Measurements from ENCODE around the gene CSF3. TPM values are rescaled to one million over a fixed set of nuclear protein-coding genes. Genes with fewer than 3 reads are reported as not detected.
"Not testable (repeated sequence)": the region's sequence is repeated elsewhere in the genome, so short reads cannot be mapped to it uniquely, and the experiment has no call there.

CSF3 gene
- total RNA-seq, 1 experiment from 2014 or later: 4.0 TPM

DNA sequence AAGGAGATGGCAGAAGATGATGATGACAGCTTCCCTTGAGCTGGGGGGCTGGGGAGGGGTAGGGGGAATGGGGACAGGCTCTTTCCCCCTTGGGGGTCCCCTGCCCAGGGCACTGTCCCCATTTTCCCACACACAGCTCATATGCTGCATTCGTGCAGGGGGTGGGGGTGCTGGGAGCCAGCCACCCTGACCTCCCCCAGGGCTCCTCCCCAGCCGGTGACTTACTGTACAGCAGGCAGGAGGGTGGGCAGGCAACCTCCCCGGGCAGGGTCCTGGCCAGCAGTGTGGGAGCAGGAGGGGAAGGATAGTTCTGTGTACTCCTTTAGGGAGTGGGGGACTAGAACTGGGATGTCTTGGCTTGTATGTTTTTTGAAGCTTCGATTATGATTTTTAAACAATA lies 17.7 kb upstream of the CSF3 start:
- no peaks in the 10 kb centered on the region for H3K79me2 ChIP-seq (ENCODE audit: low read length)
- BruUV-seq (replicated peaks): no TSS peak
- H3K27ac ChIP-seq (ENCODE audit: low read length): no peak overlapping the region
- H3K4me3 ChIP-seq (ENCODE audit: low read length): no peak overlapping the region
- H3F3A ChIP-seq (ENCODE audit: low read length, unreplicated experiment): no peaks in the 10 kb centered on the region
- H4K20me1 ChIP-seq (ENCODE audit: low read length): no peaks in the 10 kb centered on the region
- H3K36me3 ChIP-seq (ENCODE audit: low read depth, low read length): peaks cover 30% of the 10 kb centered on the region
- ChIA-PET POLR2A (ENCODE audit: unreplicated experiment) (interaction anchor here (0.7 kb wide), 1 partner anchor 24 kb away, joined by 32 read pairs; no protein-coding TSS in a partner anchor), CTCF (no interaction called here)
- H3K9me2 ChIP-seq (replicated peaks; ENCODE audit: low read length): no peaks in the 10 kb centered on the region
- H3K4me2 ChIP-seq (ENCODE audit: low read length): no peak overlapping the region
- ATAC-seq: no peak
- H3K9me3 ChIP-seq (ENCODE audit: low read length): no peaks in the 10 kb centered on the region
- DNase-seq: no peak
- intact Hi-C loops (cut with micrococcal nuclease): no loop called here
- no peak overlapping the region for H2AFZ ChIP-seq (ENCODE audit: low read length)
- no peaks in the 10 kb centered on the region for H3K4me1 ChIP-seq (ENCODE audit: insufficient read depth, low read length)
- H3K27me3 ChIP-seq (ENCODE audit: low read length): no peaks in the 10 kb centered on the region
- no peak for TF ChIP-seq EZH2 (IDR thresholded peaks at IDR 0.05; ENCODE audit: low read length, unreplicated experiment)
- no peak overlapping the region for H3K9ac ChIP-seq (ENCODE audit: low read length)

DNA sequence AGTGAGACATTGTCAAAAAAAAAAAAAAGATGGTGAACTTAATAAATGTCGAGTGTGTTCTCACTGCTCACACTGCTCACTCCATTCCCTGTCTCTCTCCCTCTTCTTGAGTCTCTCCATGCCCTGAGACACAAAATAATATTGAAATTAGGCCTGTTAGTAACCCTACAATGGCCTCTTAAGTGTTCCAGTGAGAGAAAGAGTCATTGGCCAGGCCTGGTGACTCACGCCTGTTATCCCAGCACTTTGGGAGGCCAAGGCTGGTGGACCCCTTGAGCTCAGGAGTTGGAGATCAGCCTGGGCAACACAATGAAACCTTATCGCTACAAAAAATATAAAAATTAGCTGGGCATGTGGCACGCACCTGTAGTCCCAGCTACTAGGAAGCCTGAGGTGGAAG lies 16.2 kb upstream of the CSF3 start:
- Histone ChIP-seq H3K9me3 (ENCODE audit: low read length) (no peaks in the 10 kb centered on the region), H3F3A (ENCODE audit: low read length, unreplicated experiment) (no peaks in the 10 kb centered on the region), H3K4me1 (ENCODE audit: insufficient read depth, low read length) (no peaks in the 10 kb centered on the region), H3K27me3 (ENCODE audit: low read length) (no peaks in the 10 kb centered on the region), H3K4me3 (ENCODE audit: low read length) (no peak overlapping the region), H4K20me1 (ENCODE audit: low read length) (no peaks in the 10 kb centered on the region), H3K9ac (ENCODE audit: low read length) (no peak overlapping the region), H3K36me3 (ENCODE audit: low read depth, low read length) (peaks cover 23% of the 10 kb centered on the region), H3K4me2 (ENCODE audit: low read length) (no peak overlapping the region), H3K27ac (ENCODE audit: low read length) (no peak overlapping the region), H3K79me2 (ENCODE audit: low read length) (no peaks in the 10 kb centered on the region), H2AFZ (ENCODE audit: low read length) (no peak overlapping the region), H3K9me2 (replicated peaks; ENCODE audit: low read length) (no peaks in the 10 kb centered on the region)
- intact Hi-C loops (cut with micrococcal nuclease): no loop called here
- ChIA-PET POLR2A (ENCODE audit: unreplicated experiment) (no interaction called here), CTCF (no interaction called here)
- no TSS peak for BruUV-seq (replicated peaks)
- TF ChIP-seq EZH2 (IDR thresholded peaks at IDR 0.05; ENCODE audit: low read length, unreplicated experiment): no peak
- TF ChIP-seq EZH2phosphoT487 (IDR thresholded peaks at IDR 0.05; ENCODE audit: borderline replicate concordance, low read length): no peak
- TF ChIP-seq, protein P1, sequence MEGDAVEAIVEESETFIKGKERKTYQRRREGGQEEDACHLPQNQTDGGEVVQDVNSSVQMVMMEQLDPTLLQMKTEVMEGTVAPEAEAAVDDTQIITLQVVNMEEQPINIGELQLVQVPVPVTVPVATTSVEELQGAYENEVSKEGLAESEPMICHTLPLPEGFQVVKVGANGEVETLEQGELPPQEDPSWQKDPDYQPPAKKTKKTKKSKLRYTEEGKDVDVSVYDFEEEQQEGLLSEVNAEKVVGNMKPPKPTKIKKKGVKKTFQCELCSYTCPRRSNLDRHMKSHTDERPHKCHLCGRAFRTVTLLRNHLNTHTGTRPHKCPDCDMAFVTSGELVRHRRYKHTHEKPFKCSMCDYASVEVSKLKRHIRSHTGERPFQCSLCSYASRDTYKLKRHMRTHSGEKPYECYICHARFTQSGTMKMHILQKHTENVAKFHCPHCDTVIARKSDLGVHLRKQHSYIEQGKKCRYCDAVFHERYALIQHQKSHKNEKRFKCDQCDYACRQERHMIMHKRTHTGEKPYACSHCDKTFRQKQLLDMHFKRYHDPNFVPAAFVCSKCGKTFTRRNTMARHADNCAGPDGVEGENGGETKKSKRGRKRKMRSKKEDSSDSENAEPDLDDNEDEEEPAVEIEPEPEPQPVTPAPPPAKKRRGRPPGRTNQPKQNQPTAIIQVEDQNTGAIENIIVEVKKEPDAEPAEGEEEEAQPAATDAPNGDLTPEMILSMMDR (conservative IDR thresholded peaks at IDR 0.05; ENCODE audit: low read depth, low read length): no peak
- DNase-seq (no peak), ATAC-seq (no peak)

DNA sequence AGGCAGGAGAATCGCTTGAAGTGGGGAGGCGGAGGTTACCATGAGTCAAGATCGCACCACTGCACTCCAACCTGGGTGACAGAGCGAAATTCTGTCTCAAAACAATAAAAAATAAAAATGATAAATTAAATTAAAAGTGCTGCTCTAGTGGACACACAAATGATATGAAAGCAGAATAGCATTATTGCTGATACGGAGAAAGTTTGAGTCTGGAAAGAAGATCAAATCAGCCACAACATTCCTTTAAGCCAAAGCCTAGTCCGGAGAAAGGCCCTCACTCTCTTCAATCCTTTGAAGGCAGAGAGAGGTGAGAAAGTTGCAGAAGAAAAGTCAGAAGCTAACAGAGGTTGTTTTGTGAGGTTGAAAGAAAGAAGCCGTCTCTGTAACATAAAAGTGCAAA lies 15.1 kb upstream of the CSF3 start:
- Histone ChIP-seq H3K27me3 (ENCODE audit: low read length) (no peaks in the 10 kb centered on the region), H3K79me2 (ENCODE audit: low read length) (no peaks in the 10 kb centered on the region), H3K9me2 (replicated peaks; ENCODE audit: low read length) (no peaks in the 10 kb centered on the region), H3K9me3 (ENCODE audit: low read length) (no peaks in the 10 kb centered on the region), H3K9ac (ENCODE audit: low read length) (no peak overlapping the region), H4K20me1 (ENCODE audit: low read length) (no peaks in the 10 kb centered on the region), H2AFZ (ENCODE audit: low read length) (no peak overlapping the region), H3K27ac (ENCODE audit: low read length) (no peak overlapping the region), H3K36me3 (ENCODE audit: low read depth, low read length) (peaks cover 14% of the 10 kb centered on the region), H3K4me1 (ENCODE audit: insufficient read depth, low read length) (no peaks in the 10 kb centered on the region), H3K4me3 (ENCODE audit: low read length) (no peak overlapping the region), H3F3A (ENCODE audit: low read length, unreplicated experiment) (no peaks in the 10 kb centered on the region), H3K4me2 (ENCODE audit: low read length) (no peak overlapping the region)
- no TSS peak for BruUV-seq (replicated peaks)
- ATAC-seq (no peak), DNase-seq (no peak)
- ChIA-PET CTCF (no interaction called here), POLR2A (ENCODE audit: unreplicated experiment) (no interaction called here)
- intact Hi-C loops (cut with micrococcal nuclease): no loop called here
- TF ChIP-seq, protein P1 (conservative IDR thresholded peaks at IDR 0.05; ENCODE audit: low read depth, low read length): no peak
- TF ChIP-seq EZH2phosphoT487 (IDR thresholded peaks at IDR 0.05; ENCODE audit: borderline replicate concordance, low read length) (no peak), EZH2 (IDR thresholded peaks at IDR 0.05; ENCODE audit: low read length, unreplicated experiment) (no peak)

DNA sequence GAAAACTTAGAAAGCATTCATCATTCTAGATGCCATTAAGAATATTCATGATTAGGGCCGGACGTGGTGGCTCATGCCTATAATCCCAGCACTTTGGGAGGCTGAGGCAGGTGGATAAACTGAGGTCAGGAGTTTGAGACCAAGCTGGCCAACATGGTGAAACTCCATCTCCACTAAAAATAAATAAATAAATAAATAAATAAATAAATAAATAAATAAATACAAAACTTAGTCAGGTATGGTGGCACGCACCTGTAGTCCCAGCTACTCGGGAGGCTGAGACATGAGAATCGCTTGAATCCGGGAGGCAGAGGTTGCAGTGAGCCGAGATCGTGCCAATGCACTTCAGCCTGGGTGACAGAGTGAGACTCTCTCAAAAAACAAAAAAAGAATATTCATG lies 13.9 kb upstream of the CSF3 start:
- H3K4me1 ChIP-seq (ENCODE audit: insufficient read depth, low read length); POLR2A ChIA-PET (ENCODE audit: unreplicated experiment); H3K27me3 ChIP-seq (ENCODE audit: low read length); H3K9me2 ChIP-seq (replicated peaks; ENCODE audit: low read length); H3K9ac ChIP-seq (ENCODE audit: low read length); H3K4me2 ChIP-seq (ENCODE audit: low read length); ATAC-seq; H3K27ac ChIP-seq (ENCODE audit: low read length); intact Hi-C loops (cut with micrococcal nuclease); H3K36me3 ChIP-seq (ENCODE audit: low read depth, low read length); H3K4me3 ChIP-seq (ENCODE audit: low read length); H3K9me3 ChIP-seq (ENCODE audit: low read length); BruUV-seq (replicated peaks); DNase-seq; CTCF ChIA-PET; H2AFZ ChIP-seq (ENCODE audit: low read length); H3K79me2 ChIP-seq (ENCODE audit: low read length); H4K20me1 ChIP-seq (ENCODE audit: low read length); H3F3A ChIP-seq (ENCODE audit: low read length, unreplicated experiment): not testable (repeated sequence)

Data from PC-3 (cell line).